Stomach (tissue), 9 donors: ENCODE data around the gene RBMS1. TPM values are rescaled to one million over a fixed set of nuclear protein-coding genes. Genes with fewer than 3 reads are reported as not detected.
A peak's percentile ranks its signal among the peaks of the same experiment; 100 is the strongest.

Experiments used
- DNase-seq, 2 donors: peaks; one replicate each; pipeline versions ENCODE4 v3.0.0 to v3.0.0-alpha.2; 2013 to 2019
- H3K27ac ChIP-seq, 5 donors: fragments of 200-600 bp in 4 of 5; sonication (generic) in 4 of 5; one replicate each; pipeline ENCODE4 v1.5.1; 2013 to 2019; ENCODE audit warnings: mild to moderate bottlenecking in 1 of 5, moderate library complexity in 1 of 5
- H3K27me3 ChIP-seq, 3 donors: fragments of 200-600 bp; sonication (generic); one replicate each; pipeline ENCODE4 v1.5.1; 2017 to 2019; ENCODE audit warnings: mixed run types in 1 of 3
- H3K36me3 ChIP-seq, 4 donors: fragments of 200-600 bp; sonication (generic); 1 replicate in 3 of 4; 2 replicates in 1 of 4; pipeline ENCODE4 v1.5.1; 2016 to 2019
- H3K4me1 ChIP-seq, 4 donors: fragments of 200-600 bp; sonication (generic); one replicate each; pipeline ENCODE4 v1.5.1; 2016 to 2019
- H3K4me3 ChIP-seq, 4 donors: fragments of 200-600 bp; sonication (generic) in 3 of 4; one replicate each; pipeline ENCODE4 v1.5.1; 2016 to 2019; ENCODE audit warnings: mild to moderate bottlenecking in 1 of 4
- H3K9me3 ChIP-seq, 4 donors: fragments of 200-600 bp; sonication (generic); one replicate each; pipeline ENCODE4 v1.5.1; 2016 to 2019
- CTCF ChIP-seq, 7 experiments: fragments of 450-650 bp in 4 of 7; fragments of 200-600 bp in 3 of 7; sonication (generic) in 3 of 7; IDR thresholded peaks; one replicate each; pipeline ENCODE4 v1.5.1; 2016 to 2019; ENCODE audit warnings: antibody characterized with exemption in 7 of 7, control low read depth in 2 of 7, mild to moderate bottlenecking in 1 of 7
- EP300 ChIP-seq: sonication (generic); formaldehyde crosslinking; IDR thresholded peaks from one replicate; pipeline ENCODE4 v1.6.1; 2017; ENCODE audit warnings: antibody characterized with exemption
- POLR2A ChIP-seq, 4 donors: fragments of 450-650 bp; IDR thresholded peaks; one replicate each; pipeline ENCODE4 v1.6.1; 2016; ENCODE audit warnings: antibody characterized with exemption in 4 of 4, control low read depth in 2 of 4, mild to moderate bottlenecking in 1 of 4, moderate library complexity in 1 of 4
- POLR2AphosphoS5 ChIP-seq, 3 donors: sonication (generic); formaldehyde crosslinking; IDR thresholded peaks; one replicate each; pipeline ENCODE4 v1.6.1; 2016; ENCODE audit warnings: antibody characterized with exemption in 3 of 3
- WGBS, 5 donors: extraction: QIAGEN DNeasy Blood & Tissue Kit in 3 of 5; methylation state at CpG; one replicate each; pipeline versions ENCODE4 v1.1.5 to v1.1.7; 2013 to 2018; 5-methylcytosine and 5-hydroxymethylcytosine counted together
- intact Hi-C: fragments of 100-400 bp; cut with DNase I; formaldehyde crosslinking; loops from one replicate; pipeline ENCODE4 v1.15.1; 2023; ENCODE audit warnings: low total_unique reads
- polyA plus RNA-seq, 3 donors: library from polyadenylated mRNA; stranded (reverse); fragments of 200-250 nt; gene quantifications; one replicate each; pipeline ENCODE4 v1.2.3, GENCODE V29; 2013
- total RNA-seq, 5 donors: library from RNA; depleted of rRNA; stranded (reverse); fragments of >200 nt; gene quantifications; one replicate each; pipeline versions ENCODE4 v1.1.0 to v1.2.3, GENCODE V29; 2014 to 2016
- donor health status: healthy with polysubstance abuse.
- donor health status: Bipolar disorder and iron deficiency.
- donor health status: healthy.

RBMS1 gene
- total and polyA plus RNA-seq, 8 donors = 4.3 to 134 (median 27.8) TPM

- H3K36me3 ChIP-seq = no peaks in the 10 kb centered on the region
- intact Hi-C loops = no loop called here
- WGBS, 5 donors = 62 to 79% (median 68%) methylated on average over 2 of the region's 2 CpGs
- no peak for TF ChIP-seq EP300
- no peak for TF ChIP-seq POLR2AphosphoS5 (IDR thresholded peaks at IDR 0.05)
- no peak for TF ChIP-seq POLR2A (IDR thresholded peaks at IDR 0.05)
- no peak for TF ChIP-seq CTCF (IDR thresholded peaks at IDR 0.05)
- no peak for DNase-seq
- H3K27ac ChIP-seq = peak overlapping the region in 3 of 5 donors; percentile 12 to 44 (median 36)
- no peak overlapping the region for H3K4me3 ChIP-seq
- H3K4me1 ChIP-seq = peaks cover 5 to 91% (median 45%) of the 10 kb centered on the region in 4 donors
- H3K9me3 ChIP-seq = no peaks in the 10 kb centered on the region
- no peaks in the 10 kb centered on the region for H3K27me3 ChIP-seq
Observed at GRCh38 chr2:160333324-160334027, 160.1 kb downstream of the RBMS1 start.

GRCh38 chr2:160332318-160332717, 161.3 kb downstream of the RBMS1 start:
- intact Hi-C loops = no loop called here
- TF ChIP-seq EP300 = no peak
- TF ChIP-seq POLR2AphosphoS5 (IDR thresholded peaks at IDR 0.05) = peak in 2 of 3 donors; percentile 4 to 19

GRCh38 chr2:160331258-160332025, 162.2 kb downstream of the RBMS1 start:
- no peak overlapping the region for H3K4me3 ChIP-seq
- intact Hi-C loops = no loop called here
- 61 to 76% (median 73%) methylated on average over 6 of the region's 6 CpGs for WGBS, 5 donors
- H3K27me3 ChIP-seq = no peaks in the 10 kb centered on the region
- DNase-seq = no peak
- H3K36me3 ChIP-seq = no peaks in the 10 kb centered on the region
- H3K4me1 ChIP-seq = peaks cover 3 to 87% (median 43%) of the 10 kb centered on the region in 4 donors
- no peaks in the 10 kb centered on the region for H3K9me3 ChIP-seq
- TF ChIP-seq EP300 (no peak), POLR2A (IDR thresholded peaks at IDR 0.05) (no peak), POLR2AphosphoS5 (IDR thresholded peaks at IDR 0.05) (no peak), CTCF (IDR thresholded peaks at IDR 0.05) (no peak)
- peak overlapping the region in 2 of 5 donors; percentile 32 to 34 for H3K27ac ChIP-seq

More at GRCh38 chr2:160332318-160332717, 161.3 kb downstream of the RBMS1 start:
- peak overlapping the region in 2 of 5 donors; percentile 20 to 34 for H3K27ac ChIP-seq
- no peaks in the 10 kb centered on the region for H3K27me3 ChIP-seq
- peaks cover 5 to 89% (median 43%) of the 10 kb centered on the region in 4 donors for H3K4me1 ChIP-seq
- 56 to 65% (median 61%) methylated on average over 2 of the region's 2 CpGs for WGBS, 5 donors
- H3K4me3 ChIP-seq = no peak overlapping the region
- no peaks in the 10 kb centered on the region for H3K9me3 ChIP-seq
- no peaks in the 10 kb centered on the region for H3K36me3 ChIP-seq
- peak in 1 of 2 donors; percentile 65 for DNase-seq

GRCh38 chr2:160328811-160329527, 164.6 kb downstream of the RBMS1 start:
- intact Hi-C loops = no loop called here
- peak overlapping the region in 1 of 5 donors; percentile 4 for H3K27ac ChIP-seq
- H3K9me3 ChIP-seq = no peaks in the 10 kb centered on the region
- TF ChIP-seq CTCF (IDR thresholded peaks at IDR 0.05) = no peak
- TF ChIP-seq POLR2A (IDR thresholded peaks at IDR 0.05) = no peak
- no peak for TF ChIP-seq POLR2AphosphoS5 (IDR thresholded peaks at IDR 0.05)
- TF ChIP-seq EP300 = no peak
- no peaks in the 10 kb centered on the region for H3K36me3 ChIP-seq
- no peak overlapping the region for H3K4me3 ChIP-seq
- DNase-seq = peak in 1 of 2 donors; percentile 32
- peaks cover 0 to 87% (median 43%) of the 10 kb centered on the region in 4 donors for H3K4me1 ChIP-seq
- 46 to 61% (median 48%) methylated on average over 9 of the region's 9 CpGs for WGBS, 5 donors
- no peaks in the 10 kb centered on the region for H3K27me3 ChIP-seq
